ENCODE measurements around the gene TMEM151A.

TMEM151A gene

DNA sequence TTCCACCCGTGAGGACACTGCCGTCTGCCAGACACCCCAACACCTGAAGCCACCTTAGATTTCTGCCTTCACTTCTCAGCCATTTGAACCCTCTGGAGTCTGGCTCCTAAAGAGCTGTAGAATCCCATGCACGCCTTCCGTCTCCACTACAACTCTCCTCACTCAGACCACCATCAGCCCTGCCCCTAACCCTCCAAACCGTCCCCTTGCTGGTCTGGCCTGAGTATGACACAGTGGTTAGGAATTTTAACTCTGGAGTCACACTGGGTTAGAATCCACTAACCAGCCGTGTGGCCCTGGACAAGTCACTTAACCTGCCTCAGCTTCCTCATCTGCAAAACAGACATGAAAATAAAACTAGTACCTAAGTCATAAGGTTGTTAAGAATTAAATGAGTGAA, 10.7 kb upstream of the TMEM151A start:
- H3K4me3 ChIP-seq (ENCODE audit: low read depth, low read length): no peak overlapping the region
- no peak for DNase-seq (ENCODE audit: low read depth)

DNA sequence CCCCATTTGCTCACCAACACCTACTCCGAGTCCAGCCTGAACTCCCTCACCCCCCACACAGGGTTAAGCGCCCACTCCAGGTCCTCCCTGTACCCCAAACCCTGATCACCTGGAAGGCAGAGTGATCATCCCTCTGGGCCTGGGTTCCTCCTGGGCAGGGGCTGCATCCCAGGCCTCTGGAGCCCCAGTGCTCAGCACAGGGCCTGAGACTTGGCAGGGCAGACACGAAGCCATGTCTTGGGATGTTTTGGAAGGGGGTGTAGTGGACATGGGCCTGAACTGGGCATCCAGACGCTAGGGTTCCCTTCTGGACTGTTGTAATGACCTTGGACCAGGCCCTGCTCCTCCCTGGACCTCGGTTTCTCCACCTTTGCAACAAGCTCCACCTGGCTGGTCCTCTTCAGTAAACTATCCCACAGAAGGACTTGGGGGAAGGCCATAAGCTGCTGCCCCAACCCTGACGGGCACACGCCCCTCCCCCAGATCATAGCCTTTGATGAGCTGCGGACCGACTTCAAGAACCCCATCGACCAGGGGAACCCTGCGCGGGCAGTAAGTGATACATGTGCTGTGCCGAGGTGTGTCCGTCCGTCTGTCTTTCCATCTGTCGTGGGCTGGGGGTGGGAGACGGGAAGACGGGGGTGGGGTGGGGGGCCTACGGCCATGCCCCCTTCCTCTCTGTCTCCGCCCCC, 9.8 kb upstream of the TMEM151A start:
- no peak for DNase-seq (ENCODE audit: low read depth)
- no peak overlapping the region for H3K4me3 ChIP-seq (ENCODE audit: low read depth, low read length)

DNA sequence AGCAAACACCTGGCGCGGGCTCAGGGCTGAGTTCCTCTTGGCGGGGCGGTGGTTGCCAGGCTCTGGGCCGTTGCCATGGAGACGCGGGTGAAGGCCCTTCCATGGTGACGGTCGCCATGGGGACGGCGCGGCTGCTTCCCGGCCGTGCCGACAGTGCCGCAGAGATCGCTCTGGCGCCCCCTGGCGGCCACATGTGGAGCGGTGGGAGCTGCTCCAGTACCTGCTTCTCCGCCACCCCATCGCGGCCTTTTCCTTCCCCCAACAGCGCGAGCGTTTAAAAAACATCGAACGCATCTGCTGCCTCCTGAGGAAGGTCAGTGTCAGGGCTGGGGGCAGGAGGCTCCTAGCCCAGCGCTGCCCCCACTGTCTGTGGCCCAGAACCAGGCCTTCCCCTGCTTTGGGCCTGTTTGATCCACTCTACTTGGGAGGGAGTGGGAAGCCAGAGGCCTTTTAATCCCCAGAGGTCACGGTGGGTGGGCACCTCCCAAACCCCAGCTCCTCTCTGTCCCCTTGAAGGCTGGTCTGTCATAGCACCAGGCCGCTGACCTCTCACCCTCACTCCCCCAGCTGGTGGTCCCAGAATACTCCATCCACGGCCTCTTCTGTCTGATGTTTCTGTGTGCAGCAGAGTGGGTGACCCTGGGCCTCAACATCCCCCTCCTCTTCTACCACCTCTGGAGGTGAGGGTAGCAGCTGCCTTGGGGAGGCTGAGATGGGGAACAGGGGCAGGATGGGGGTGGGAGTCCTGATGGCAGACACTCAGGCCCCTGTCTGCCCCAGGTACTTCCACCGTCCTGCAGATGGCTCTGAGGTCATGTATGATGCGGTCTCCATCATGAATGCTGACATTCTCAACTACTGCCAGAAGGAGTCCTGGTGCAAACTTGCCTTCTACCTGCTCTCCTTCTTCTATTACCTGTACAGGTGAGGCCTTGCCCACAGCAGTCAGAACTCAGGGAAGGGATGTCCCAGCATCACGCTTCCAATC, 8.9 kb upstream of the TMEM151A start:
- DNase-seq (ENCODE audit: low read depth): peak; percentile 84
- H3K4me3 ChIP-seq (ENCODE audit: low read depth, low read length): no peak overlapping the region

DNA sequence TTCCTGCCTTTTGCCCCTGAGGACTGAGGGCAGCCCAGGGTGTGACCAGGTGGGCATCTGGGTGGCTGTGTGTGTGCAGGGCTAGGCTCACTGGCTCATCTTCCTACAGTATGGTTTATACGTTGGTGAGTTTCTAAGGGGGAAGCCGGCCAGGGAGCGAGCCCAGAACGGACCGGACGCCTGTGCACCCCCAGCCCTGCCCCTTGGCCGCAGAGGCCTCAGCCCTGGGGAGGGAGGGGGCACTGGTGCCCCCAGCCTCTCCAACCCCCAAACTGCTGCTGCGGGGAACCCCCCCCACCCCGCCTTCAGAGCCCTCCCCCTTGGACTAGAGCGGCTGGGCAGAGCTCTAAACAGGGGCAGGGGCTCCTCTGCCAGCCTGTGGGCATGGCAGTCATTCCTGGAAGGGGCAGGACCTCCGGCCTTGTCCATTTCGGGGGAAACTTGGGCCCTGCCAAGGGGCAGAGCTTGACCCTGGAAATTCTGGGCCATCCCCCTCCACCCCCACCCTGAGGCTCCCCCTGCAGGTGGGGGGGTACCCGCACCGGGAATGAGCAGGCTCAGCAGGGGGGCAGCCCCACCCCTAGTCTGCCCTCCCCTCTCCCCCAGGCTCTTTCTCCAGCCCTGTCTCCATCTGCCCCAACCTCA, 8.1 kb upstream of the TMEM151A start:
- no peak for DNase-seq (ENCODE audit: low read depth)
- H3K4me3 ChIP-seq (ENCODE audit: low read depth, low read length): no peak overlapping the region

DNA sequence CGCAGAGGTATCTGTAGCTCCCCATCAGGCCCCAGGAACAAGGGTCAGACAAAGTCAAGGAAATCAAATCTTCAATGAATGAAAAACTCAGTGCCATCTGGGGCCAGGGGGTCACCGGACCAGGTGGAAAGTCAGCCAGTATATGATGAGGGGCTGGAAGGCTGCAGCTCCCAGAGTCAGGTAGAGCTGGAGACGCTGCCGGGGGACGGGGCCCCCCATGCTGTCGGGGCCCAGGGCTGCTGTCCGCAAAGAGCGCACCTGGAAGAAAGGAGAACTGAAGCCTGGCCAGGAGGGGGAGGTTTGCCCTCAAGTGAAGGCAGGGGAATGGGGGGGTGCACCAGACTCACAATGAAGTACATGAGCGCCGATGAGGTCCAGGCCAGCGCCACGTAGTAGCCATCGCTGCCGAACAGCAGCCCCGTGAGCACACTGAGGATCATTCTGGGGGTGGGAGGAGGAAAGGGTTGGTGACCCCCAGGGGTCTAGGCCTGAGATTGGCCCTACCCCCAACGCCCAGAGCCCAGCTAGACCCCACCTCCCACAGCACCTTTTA, 7.1 kb upstream of the TMEM151A start:
- no peak for DNase-seq (ENCODE audit: low read depth)
- H3K4me3 ChIP-seq (ENCODE audit: low read depth, low read length): no peak overlapping the region

DNA sequence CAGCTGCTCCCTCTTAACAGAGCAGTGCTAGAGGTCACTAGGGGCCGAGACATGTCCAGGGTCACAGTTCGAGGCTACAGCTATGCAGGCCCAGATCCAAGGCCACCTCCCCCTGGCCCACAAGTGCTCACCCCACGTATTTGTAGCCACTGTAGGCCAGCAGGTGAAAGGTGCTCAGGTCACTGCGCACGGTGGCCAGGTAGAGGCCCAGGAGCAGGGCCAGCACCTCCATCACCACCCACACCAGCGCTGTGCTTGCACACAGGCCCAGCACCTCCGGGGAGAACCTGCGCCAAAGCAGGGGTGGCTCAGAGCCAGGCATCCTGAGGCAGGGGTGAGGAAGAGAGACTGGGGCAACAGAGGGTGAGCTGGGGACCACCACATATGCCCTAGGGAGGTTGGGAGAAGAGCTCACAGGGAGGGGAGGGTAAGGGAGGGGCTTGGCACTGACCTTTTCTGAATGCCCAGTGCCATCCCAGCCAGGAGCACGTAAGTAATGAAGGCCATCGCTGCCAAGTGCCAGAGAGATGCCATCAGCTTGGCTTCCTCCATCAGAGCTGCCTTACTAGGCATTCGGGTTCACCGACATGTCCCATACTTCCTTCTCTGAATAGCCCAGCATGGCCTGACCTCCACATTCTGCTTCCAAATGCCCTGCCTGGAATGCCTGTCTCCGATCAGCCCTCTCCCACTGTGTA, 6.3 kb upstream of the TMEM151A start:
- no peak for DNase-seq (ENCODE audit: low read depth)
- no peak overlapping the region for H3K4me3 ChIP-seq (ENCODE audit: low read depth, low read length)

DNA sequence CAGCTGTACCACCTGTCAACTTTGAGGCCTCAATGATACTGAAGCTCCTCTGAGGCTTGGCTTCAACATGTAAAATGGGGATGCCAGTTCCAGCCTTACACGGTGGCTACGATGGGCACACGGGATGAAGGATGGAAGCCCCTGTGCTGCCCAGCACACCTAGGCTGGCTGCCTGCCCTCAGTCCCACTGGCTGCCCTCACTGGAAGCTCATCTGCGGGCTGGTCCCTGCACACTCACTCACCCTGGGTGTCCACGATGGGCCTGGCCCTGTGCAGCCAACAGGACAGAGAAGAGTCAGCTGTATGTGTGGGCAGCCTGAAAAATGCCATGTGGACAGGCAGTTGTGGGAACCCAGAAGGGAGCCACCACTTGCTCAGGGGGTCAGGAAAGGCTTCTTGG, 5.0 kb upstream of the TMEM151A start:
- no peak for DNase-seq (ENCODE audit: low read depth)

DNA sequence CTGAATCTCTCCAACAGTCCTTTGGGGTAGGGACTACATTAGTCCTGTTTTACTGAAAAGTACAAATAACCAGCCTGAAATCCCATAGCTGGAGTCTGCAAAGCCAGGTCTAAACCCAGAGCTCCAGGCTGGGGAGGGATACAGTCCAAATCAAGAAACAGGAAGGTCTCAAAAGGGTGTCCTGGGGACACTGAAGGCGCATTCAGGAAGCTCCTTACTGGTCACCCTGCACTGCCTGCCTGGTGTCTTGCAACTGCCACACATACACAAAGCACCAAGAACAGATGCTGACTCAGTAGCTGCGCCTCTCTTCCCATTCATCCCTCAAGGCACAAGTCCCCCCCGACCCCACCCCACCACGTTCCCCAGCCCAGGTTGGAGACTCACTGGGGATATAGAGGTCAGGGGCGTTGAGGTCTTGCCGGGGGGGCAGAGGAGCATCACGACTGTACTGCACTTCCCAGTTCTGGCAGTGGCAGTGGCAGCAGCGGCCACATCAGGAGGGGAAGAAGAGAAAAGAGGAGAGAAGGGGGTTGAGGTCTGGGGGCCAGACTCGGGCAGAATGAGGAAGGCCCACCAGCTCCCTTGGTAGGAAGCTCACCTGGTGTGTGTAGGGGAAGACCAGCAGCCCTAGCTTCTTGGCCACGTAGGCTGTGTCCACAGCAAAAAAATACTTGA, 4.3 kb upstream of the TMEM151A start:
- DNase-seq (ENCODE audit: low read depth): no peak
- H3K4me3 ChIP-seq (ENCODE audit: low read depth, low read length): peak overlapping the region; percentile 85

More for the DNA sequence above, 5.0 kb upstream of the TMEM151A start:
- no peak overlapping the region for H3K4me3 ChIP-seq (ENCODE audit: low read depth, low read length)

DNA sequence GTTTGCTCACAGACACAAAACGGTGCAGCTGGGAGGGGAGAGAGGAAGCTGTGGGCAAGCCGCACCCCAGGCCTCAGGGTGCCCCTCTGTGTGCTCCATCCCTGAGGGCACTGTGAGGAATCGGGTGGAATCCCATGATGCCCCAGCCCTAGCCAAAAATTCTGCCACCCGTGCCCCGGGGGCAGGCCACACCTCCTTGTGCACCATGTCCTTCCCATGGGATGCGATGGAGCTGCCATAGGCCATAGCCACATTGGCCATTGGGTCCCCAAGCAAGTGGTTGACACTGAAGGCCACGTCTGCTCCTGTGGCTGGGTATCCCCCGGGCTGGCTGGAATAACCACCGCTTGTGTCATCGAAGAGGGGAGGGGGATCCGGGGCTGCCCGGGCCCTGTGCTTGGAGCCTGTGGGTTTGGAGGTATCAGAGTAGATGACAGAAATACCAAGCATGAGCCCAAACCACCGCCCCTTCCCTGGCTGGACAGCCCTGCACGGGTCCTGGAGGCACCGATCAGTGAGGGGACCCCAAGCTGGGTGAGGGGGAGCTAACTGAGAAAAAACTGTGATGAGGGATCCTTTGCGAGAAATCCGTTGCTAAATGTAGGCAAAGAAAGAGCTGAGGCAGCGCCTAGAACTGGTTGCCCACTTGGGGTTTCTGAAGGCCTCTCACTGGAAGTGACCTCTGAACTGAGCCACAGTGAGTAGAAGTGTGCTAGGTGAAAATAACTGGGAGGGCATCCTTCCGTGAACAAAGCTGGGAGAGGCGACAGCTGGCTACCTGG, 3.6 kb upstream of the TMEM151A start:
- no peak for DNase-seq (ENCODE audit: low read depth)
- H3K4me3 ChIP-seq (ENCODE audit: low read depth, low read length): peak overlapping the region; percentile 85

DNA sequence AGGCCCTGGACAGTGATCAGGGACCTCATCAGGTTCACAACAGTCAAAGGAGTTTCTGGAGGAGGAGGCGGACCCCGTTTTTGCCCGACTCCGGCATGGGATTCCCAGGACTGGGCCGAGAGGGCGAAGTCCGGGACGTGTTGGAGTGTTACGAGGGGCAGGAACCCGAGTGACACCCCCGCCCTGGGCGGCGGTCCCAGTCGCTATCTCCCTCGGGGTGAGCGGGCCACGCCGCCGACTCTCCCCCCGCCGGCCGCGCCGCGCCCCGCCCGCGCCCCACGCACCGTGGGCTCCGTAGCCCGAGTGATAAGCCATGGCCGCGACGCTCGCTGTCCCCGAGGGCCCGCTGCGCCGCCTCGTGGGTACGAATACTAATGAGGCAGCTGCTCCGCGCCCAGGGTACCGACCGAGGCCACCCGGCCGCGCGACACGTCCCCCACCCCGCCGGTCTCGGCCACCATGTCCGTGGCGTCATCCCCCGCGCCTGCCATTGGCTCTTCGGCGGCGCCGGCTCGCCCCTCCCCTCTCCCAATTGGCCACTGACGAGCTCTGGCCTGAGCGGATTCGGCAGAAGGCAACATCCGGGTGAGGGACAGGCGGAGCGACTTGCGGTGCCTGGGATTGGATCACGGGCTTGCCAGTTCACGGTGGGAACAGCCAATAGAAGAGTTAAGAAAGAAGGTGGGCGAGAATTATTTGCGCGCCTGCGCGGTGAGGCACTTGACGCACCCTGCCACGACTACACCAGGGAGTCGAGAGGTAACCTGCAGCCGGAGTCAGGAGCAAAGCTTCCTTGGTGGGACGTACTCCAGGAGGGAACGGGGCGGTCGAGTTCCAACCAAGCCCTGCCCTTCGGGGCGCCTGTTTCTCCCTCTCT, 2.8 kb upstream of the TMEM151A start, which contains the start of gene YIF1A:
YIF1A (minus strand) TSS at position 473 of the 877 bp plus-strand sequence; CDS start at position 315, 158 bp downstream.
- peak within 1 kb of the TSS; percentile 85 for H3K4me3 ChIP-seq (ENCODE audit: low read depth, low read length)
- peak; percentile 99 for DNase-seq (ENCODE audit: low read depth)

DNA sequence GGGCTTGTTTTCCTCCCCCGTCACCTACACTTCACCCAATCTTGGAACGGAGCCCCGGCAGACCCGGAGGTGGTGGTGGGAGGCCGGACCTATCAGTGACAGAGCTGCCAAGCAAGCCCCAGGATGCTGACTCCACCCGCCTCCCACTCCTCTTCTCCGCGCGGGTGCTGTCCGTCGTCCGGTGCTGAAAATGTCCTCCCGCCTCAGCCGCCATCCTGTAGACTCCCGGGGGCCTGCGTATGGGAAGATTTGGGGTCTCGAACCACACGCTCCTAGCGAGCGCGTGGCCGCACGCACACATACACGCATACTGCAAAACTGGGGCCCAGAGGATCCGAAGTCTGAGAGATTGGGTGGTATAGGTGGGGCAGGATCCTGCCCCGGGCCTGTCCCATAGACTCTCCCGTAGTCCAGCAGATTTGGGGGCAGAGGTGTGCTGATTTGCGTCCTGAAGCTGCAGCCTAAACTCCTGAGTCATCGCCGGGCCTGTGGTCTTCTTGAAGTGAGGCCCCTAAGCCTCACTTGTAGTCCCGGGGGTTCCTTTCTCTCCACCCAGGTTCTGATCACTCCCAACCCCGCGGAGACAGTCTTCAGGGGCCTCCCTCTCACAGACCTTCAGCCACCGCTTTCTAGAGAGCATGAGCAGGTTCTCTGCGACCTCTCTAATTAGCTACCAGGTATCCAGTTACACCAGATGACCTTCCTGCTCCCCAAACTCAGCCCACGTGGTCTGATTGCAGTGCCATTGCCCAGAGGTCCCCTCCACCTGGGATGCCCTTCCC, 2.0 kb upstream of the TMEM151A start:
- H3K4me3 ChIP-seq (ENCODE audit: low read depth, low read length): peak overlapping the region; percentile 85
- no peak for DNase-seq (ENCODE audit: low read depth)

DNA sequence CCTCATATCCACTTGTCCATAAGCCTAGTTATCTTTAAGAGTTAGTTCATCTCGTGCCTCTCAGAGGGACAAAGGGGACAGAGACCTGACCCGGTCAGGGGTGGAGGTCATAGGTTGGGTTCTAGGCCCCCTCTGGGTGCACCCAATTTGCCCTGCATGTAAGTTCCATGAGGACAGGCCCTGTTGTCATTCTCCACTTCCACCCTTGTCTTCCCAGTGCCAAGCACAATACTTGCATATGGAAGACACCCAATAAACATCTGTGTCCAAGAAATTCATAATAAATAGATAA, 1.4 kb upstream of the TMEM151A start:
- DNase-seq (ENCODE audit: low read depth): no peak
- H3K4me3 ChIP-seq (ENCODE audit: low read depth, low read length): no peak overlapping the region

DNA sequence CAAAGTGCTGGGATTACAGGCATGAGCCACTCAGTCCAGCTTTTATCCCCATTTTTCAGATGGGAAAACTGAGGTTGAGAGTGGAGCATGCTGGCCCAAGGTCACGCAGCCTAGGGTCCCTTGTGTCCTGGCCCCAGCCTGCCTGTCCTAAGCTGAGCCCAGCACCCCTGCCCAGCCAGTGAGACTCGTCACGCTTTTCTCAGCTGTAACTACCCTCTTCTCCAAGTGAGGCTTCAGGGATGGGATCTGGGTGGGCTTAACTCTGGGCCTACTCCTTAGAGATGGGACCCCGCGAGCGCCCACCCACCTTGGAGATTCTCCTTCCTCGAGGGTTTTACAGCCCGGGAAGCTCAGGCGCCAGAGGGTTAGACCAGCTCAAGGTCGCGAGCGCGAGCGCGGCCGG, 390 bp upstream of the TMEM151A start:
- DNase-seq (ENCODE audit: low read depth): no peak
- H3K4me3 ChIP-seq (ENCODE audit: low read depth, low read length): peak overlapping the region; percentile 20

DNA sequence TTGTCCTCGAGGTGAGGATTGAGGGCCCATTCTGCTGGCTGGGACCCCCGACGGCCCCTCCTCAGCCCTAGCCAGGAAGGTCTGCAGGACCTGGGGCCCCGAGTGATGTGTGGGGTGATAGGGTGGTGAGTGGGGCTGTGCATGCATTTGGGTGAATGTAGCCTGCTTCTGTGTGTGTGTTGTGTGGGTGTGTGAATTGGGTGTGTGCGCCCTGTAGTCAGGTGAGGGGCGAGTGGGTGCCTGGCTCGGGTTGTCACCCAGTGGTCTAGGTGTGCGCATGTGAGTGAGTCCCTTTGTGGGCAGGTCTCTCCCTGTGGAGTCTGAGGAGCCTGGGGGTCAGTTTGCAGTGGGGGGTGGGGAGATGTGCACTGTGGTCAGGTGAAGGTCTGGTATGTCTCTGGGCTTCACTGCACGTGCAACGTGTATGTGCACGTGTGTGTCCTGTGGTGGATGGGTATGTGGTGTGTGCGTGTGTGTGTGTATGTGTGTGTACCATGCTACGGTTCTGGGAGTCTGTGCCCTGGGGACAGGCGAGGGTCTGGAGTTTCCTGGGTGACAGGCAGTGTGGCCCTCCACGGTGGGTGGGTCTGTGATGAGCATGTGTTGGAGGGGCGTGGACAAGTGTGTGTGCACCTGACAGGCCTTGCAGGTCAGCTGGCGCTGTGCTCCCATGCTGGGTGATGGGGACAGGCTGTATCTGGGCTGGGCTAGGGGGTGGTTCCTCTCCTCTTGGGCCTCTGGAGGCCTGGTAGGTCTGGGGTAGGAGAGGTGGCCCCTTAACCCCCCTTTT, 1.0 kb downstream of the TMEM151A start:
- no peak overlapping the region for H3K4me3 ChIP-seq (ENCODE audit: low read depth, low read length)
- DNase-seq (ENCODE audit: low read depth): no peak

DNA sequence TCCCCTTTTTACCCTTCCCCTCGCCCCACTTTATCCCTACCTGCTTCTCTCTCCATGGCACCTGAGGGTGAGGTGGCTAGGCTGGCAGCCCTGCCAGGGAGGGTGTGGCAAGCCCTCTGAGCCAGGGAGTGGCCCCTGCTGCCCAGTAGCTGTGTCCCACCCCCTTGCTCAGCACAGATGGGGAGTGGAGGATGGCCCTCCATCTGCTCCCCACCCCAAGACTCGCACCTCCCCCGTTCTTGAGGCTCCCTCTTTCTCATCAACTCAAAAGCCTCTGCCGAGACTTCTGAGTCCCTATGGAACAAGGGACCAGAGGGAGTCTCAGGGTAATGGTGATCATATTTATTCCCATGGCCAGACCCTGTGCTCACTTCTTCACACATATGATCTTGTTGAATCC, 1.7 kb downstream of the TMEM151A start:
- no peak overlapping the region for H3K4me3 ChIP-seq (ENCODE audit: low read depth, low read length)
- no peak for DNase-seq (ENCODE audit: low read depth)

All from skeletal muscle cell (primary cell).